ENCODE measurements around the gene ABCA7.

DNA sequence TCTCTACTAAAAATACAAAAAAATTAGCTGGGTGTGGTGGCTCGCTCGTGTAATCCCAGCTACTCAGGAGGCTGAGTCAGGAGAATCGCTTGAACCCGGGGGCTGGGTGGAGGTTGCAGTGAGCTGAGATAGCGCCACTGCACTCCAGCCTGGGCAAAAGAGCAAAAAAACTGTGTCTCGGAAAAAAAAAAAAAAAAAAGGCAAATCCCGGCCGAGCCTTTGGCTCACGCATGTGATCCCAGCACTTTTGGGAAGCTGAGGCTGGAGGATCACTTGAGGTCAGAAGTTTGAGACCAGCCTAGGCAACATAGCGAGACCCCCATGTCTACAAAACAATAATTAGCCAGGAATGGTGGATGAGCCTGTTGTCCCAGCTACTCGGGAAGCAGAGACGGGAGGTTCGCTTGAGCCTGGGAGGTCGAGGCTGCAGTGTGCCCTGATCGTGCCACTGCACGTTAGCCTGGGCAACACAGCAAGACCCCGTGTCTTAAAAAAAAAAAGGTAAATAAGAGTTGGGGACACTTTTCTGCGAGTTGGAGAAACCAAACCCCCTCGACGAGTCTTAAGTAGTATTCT lies 63.3 kb downstream of the ABCA7 start:
- TF ChIP-seq ZSCAN30 (CRISPR knock-in tag; IDR thresholded peaks at IDR 0.05) (no peak), JUNB (CRISPR knock-in tag; IDR thresholded peaks at IDR 0.05; ENCODE audit: borderline replicate concordance) (no peak), U2AF2 (IDR thresholded peaks at IDR 0.05; ENCODE audit: low read depth, low read length) (no peak), EZH2 (conservative IDR thresholded peaks at IDR 0.05; ENCODE audit: low read depth, low read length) (no peak), ZNF24 (IDR thresholded peaks at IDR 0.05) (no peak), NCOA5 (CRISPR knock-in tag; IDR thresholded peaks at IDR 0.05) (no peak), ZBTB42 (CRISPR knock-in tag; IDR thresholded peaks at IDR 0.05) (no peak)
- TF ChIP-seq, protein P1, sequence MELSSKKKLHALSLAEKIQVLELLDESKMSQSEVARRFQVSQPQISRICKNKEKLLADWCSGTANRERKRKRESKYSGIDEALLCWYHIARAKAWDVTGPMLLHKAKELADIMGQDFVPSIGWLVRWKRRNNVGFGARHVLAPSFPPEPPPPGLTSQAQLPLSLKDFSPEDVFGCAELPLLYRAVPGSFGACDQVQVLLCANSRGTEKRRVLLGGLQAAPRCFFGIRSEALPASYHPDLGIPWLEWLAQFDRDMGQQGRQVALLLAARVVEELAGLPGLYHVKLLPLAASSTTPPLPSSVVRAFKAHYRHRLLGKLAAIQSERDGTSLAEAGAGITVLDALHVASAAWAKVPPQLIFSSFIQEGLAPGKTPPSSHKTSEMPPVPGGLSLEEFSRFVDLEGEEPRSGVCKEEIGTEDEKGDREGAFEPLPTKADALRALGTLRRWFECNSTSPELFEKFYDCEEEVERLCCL (CRISPR knock-in tag; IDR thresholded peaks at IDR 0.05; ENCODE audit: borderline replicate concordance): no peak
- TF ChIP-seq, protein P2, sequence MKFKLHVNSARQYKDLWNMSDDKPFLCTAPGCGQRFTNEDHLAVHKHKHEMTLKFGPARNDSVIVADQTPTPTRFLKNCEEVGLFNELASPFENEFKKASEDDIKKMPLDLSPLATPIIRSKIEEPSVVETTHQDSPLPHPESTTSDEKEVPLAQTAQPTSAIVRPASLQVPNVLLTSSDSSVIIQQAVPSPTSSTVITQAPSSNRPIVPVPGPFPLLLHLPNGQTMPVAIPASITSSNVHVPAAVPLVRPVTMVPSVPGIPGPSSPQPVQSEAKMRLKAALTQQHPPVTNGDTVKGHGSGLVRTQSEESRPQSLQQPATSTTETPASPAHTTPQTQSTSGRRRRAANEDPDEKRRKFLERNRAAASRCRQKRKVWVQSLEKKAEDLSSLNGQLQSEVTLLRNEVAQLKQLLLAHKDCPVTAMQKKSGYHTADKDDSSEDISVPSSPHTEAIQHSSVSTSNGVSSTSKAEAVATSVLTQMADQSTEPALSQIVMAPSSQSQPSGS (CRISPR knock-in tag; IDR thresholded peaks at IDR 0.05): no peak
- TF ChIP-seq, protein P3, sequence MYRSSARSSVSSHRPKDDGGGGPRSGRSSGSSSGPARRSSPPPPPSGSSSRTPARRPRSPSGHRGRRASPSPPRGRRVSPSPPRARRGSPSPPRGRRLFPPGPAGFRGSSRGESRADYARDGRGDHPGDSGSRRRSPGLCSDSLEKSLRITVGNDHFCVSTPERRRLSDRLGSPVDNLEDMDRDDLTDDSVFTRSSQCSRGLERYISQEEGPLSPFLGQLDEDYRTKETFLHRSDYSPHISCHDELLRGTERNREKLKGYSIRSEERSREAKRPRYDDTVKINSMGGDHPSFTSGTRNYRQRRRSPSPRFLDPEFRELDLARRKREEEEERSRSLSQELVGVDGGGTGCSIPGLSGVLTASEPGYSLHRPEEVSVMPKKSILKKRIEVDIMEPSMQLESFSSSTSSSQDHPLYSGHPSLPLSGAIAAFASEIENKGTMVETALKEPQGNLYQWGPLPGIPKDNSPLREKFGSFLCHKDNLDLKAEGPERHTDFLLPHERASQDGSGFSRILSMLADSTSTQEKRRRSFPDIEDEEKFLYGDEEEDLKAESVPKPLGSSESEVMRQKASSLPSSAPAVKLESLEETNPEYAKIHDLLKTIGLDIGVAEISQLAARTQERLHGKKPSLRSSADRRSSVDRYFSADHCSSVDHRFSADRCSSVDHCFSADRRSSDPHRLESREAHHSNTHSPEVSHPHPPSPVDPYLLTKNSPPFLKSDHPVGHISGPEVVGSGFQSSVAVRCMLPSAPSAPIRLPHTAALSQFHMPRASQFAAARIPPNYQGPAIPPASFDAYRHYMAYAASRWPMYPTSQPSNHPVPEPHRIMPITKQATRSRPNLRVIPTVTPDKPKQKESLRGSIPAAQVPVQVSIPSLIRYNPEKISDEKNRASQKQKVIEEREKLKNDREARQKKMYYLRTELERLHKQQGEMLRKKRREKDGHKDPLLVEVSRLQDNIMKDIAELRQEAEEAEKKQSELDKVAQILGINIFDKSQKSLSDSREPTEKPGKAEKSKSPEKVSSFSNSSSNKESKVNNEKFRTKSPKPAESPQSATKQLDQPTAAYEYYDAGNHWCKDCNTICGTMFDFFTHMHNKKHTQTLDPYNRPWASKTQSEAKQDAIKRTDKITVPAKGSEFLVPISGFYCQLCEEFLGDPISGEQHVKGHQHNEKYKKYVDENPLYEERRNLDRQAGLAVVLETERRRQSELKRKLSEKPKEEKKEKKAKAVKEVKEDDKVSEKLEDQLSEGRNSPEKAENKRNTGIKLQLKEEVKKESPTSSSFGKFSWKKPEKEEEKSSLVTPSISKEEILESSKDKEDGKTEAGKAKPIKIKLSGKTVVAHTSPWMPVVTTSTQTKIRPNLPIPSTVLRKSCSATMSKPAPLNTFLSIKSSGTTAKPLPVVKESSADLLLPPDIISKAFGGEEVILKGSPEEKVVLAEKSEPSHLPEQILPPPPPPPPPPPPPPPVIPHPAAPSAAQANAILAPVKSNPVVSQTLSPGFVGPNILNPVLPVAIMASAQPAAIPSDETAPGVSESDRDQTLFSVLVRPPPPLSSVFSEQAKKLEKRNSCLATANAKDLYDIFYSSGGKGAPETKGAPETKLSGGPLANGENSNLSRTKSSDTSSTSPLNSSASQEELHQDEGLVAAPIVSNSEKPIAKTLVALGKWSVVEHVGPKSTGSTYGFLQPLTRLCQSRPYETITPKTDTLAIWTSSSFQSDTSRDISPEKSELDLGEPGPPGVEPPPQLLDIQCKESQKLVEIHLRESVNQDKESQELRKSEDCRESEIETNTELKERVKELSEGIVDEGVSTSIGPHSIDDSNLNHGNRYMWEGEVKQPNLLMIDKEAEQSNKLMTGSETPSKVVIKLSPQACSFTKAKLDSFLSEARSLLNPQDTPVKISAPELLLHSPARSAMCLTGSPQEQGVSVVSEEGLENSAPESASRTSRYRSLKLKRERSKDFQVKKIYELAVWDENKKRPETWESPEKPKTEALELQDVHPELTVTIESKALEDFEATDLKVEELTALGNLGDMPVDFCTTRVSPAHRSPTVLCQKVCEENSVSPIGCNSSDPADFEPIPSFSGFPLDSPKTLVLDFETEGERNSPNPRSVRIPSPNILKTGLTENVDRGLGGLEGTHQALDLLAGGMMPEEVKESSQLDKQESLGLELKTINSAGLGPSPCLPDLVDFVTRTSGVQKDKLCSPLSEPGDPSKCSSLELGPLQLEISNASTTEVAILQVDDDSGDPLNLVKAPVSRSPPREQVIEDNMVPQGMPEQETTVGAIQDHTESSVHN (CRISPR knock-in tag; IDR thresholded peaks at IDR 0.05): no peak
- TF ChIP-seq, protein P4, sequence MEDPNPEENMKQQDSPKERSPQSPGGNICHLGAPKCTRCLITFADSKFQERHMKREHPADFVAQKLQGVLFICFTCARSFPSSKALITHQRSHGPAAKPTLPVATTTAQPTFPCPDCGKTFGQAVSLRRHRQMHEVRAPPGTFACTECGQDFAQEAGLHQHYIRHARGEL (CRISPR knock-in tag; IDR thresholded peaks at IDR 0.05): no peak

Measured in HepG2 (cell line).